ENCODE measurements around the gene CEP128. TPM values are rescaled to one million over a fixed set of nuclear protein-coding genes. Genes with fewer than 3 reads are reported as not detected.

The CEP128 gene
- total RNA-seq, 4 donors from 2014 or later: 0.82 to 3.6 (median 1.6) TPM

DNA sequence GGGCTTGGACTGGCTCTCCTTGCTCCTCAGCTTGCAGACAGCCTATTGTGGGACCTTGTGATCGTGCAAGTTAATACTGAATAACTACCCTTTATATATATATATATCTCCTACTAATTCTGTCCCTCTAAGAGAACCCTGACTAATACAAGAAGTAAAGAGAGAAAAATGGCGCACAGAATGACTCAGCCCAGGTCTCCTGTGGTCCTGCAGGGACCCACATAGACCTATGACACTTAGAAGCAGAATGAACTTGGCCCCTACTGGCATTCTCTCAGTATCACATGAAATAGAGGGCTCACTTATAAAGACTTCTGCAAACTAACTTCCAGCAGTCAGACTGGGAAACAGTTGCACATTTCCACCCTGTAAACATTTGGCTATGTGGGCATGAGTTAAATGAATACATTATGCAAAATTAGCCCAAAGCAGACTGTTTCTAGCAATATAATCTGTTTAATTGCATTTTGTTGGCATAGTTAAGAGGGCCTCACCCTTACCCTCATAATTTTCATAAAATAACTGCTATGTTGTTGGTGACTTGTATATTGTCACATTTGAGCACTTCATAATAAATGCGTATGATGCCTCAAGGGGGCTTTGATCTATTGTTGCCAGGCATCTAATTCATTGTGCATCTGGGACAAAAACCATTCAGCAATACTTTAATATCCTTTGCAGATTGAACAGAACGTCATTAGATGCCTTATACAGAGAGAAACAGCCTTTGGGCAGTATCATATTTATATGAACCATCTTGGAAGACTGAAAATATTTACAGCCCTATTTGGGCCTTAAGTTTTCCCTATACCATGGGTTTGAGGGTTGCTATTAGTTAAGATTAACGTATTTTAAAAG, 380.5 kb downstream of the CEP128 start:
- Histone ChIP-seq H3K27ac (no peak overlapping the region), H3K27me3 (no peaks in the 10 kb centered on the region), H3K4me1 (no peaks in the 10 kb centered on the region), H3K9me3 (no peaks in the 10 kb centered on the region), H3K36me3 (no peaks in the 10 kb centered on the region), H3K4me3 (no peak overlapping the region)
- intact Hi-C loops (cut with DNase I; ENCODE audit: low total_unique reads): no loop called here
- no peak for TF ChIP-seq POLR2A (IDR thresholded peaks at IDR 0.05)
- TF ChIP-seq, protein P1, sequence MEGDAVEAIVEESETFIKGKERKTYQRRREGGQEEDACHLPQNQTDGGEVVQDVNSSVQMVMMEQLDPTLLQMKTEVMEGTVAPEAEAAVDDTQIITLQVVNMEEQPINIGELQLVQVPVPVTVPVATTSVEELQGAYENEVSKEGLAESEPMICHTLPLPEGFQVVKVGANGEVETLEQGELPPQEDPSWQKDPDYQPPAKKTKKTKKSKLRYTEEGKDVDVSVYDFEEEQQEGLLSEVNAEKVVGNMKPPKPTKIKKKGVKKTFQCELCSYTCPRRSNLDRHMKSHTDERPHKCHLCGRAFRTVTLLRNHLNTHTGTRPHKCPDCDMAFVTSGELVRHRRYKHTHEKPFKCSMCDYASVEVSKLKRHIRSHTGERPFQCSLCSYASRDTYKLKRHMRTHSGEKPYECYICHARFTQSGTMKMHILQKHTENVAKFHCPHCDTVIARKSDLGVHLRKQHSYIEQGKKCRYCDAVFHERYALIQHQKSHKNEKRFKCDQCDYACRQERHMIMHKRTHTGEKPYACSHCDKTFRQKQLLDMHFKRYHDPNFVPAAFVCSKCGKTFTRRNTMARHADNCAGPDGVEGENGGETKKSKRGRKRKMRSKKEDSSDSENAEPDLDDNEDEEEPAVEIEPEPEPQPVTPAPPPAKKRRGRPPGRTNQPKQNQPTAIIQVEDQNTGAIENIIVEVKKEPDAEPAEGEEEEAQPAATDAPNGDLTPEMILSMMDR (IDR thresholded peaks at IDR 0.05 in 4 of 5, conservative IDR thresholded peaks at IDR 0.05 in 1 of 5): no peak
- in situ Hi-C loops (cut with MboI; ENCODE audit: low sequenced_read_pairs in 4 of 4): no loop called here
- no peak for DNase-seq
- no peak for ATAC-seq

DNA sequence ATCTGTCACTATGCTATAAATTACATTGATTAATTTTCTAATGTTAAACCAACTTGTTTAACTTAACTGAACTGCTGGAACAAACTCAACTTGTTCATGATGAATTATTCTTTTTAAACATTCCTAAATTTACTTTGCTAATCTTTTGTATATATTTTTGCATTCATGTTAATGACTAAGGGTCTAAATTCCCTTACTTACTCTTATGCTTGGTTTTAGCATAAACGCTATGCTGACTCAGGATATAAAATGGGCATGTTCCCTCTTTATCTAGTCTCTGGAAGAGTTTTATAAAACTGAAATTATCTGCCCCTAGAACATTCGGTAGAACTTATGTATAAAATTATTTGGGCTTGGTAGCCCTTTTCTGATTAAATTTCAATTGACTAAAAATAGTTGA, 387.4 kb downstream of the CEP128 start:
- no peaks in the 10 kb centered on the region for H3K27me3 ChIP-seq
- ATAC-seq (no peak), DNase-seq (no peak)
- no peaks in the 10 kb centered on the region for H3K9me3 ChIP-seq
- no peak overlapping the region for H3K4me3 ChIP-seq
- TF ChIP-seq, protein P1 (IDR thresholded peaks at IDR 0.05 in 4 of 5, conservative IDR thresholded peaks at IDR 0.05 in 1 of 5): no peak
- TF ChIP-seq POLR2A (IDR thresholded peaks at IDR 0.05): no peak
- H3K27ac ChIP-seq: no peak overlapping the region
- H3K36me3 ChIP-seq: no peaks in the 10 kb centered on the region
- in situ Hi-C loops (cut with MboI; ENCODE audit: low sequenced_read_pairs in 4 of 4) (no loop called here), intact Hi-C loops (cut with DNase I; ENCODE audit: low total_unique reads) (no loop called here)
- H3K4me1 ChIP-seq: no peaks in the 10 kb centered on the region

DNA sequence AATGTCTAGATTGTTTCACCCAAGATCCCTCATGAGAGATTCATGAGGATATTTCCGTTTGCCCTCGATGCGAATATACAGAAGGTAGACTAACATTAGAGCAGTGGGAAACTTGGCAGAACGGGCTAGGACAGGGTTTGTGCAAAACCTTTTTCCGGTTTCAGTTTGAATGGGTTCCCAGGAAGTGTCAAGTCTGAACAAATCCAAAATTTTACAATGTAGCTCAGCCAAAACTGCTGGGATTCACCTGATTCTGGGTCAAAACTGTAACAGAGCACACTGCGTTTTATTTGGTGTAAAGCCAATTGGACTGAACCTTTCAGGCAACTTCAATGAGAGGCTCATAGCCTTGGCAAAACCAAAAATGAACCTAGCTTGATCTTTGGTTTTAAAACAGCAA, 392.4 kb downstream of the CEP128 start:
- H3K27me3 ChIP-seq: no peaks in the 10 kb centered on the region
- ATAC-seq (peak; percentile 33 to 58), DNase-seq (no peak)
- no peaks in the 10 kb centered on the region for H3K9me3 ChIP-seq
- no peaks in the 10 kb centered on the region for H3K4me1 ChIP-seq
- no peak overlapping the region for H3K4me3 ChIP-seq
- H3K27ac ChIP-seq: no peak overlapping the region
- TF ChIP-seq, protein P1 (IDR thresholded peaks at IDR 0.05 in 4 of 5, conservative IDR thresholded peaks at IDR 0.05 in 1 of 5): no peak
- TF ChIP-seq POLR2A (IDR thresholded peaks at IDR 0.05): no peak
- in situ Hi-C loops (cut with MboI; ENCODE audit: low sequenced_read_pairs in 4 of 4) (no loop called here), intact Hi-C loops (cut with DNase I; ENCODE audit: low total_unique reads) (no loop called here)
- no peaks in the 10 kb centered on the region for H3K36me3 ChIP-seq

DNA sequence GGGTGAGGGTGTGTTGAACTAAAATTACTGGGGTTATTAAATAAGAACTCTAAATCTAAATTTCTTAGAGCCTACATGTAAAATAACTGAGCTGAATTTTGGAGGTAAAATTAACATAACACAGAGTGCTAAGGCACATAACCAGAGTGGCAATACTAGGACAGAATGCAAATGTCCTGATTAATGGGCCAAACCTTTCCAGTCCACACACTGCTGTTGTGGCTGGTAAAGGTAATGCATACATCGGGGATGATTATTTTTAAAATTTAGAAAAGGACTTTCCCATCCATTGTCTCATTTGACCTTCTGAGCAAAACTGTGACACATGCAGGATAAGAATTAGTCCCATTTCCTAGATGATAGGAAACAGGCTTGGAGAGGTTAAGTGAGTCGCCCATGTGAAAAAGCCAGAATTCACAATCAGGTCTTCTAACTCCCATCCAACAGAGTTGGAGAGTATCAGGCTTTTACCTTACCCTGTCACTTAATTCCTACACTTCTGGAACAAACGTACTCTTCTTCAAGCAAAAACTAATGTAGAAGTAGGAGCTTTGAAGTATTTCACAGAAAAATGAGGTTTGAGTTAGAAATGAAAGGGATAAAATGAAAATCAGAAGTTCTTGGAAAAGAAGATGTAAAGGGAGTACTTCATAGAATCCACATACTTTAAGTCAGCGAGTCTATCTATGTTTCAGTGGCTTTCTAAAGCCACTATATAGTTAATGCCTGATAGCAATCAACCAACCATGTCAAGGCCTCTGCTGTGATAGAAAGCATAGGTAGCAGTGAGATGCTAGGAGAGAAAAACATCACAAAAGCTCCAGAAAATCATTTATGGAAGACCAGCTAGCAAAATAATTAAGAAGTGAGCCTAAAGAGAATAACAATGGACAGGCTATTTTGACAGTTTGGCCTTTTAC, 395.3 kb downstream of the CEP128 start:
- TF ChIP-seq POLR2A (IDR thresholded peaks at IDR 0.05): no peak
- TF ChIP-seq, protein P1 (IDR thresholded peaks at IDR 0.05 in 4 of 5, conservative IDR thresholded peaks at IDR 0.05 in 1 of 5): no peak
- ATAC-seq (no peak), DNase-seq (no peak)
- Histone ChIP-seq H3K4me3 (no peak overlapping the region), H3K27ac (no peak overlapping the region), H3K27me3 (no peaks in the 10 kb centered on the region), H3K9me3 (no peaks in the 10 kb centered on the region), H3K36me3 (no peaks in the 10 kb centered on the region), H3K4me1 (no peaks in the 10 kb centered on the region)
- in situ Hi-C loops (cut with MboI; ENCODE audit: low sequenced_read_pairs in 4 of 4): no loop called here
- intact Hi-C loops (cut with DNase I; ENCODE audit: low total_unique reads): no loop called here

All from gastrocnemius medialis (tissue), 4 donors.